Neural crest cell (in vitro differentiated cells): ENCODE data around the gene ARID3A. TPM values are rescaled to one million over a fixed set of nuclear protein-coding genes. Genes with fewer than 3 reads are reported as not detected.
A peak's percentile ranks its signal among the peaks of the same experiment; 100 is the strongest.

Source experiments
- DNase-seq: peaks from one replicate; pipeline ENCODE4 v3.0.0; 2021; ENCODE audit warnings: low read depth, mixed read lengths, low spot score
- H3K27ac Mint-ChIP-seq: one replicate; pipeline ENCODE4 v1.8.0; 2021; ENCODE audit warnings: mild to moderate bottlenecking, mixed read lengths; ENCODE audit not compliant: unreplicated experiment
- H3K27me3 Mint-ChIP-seq: 2 replicates; pipeline ENCODE4 v1.8.0; 2021; ENCODE audit warnings: low read depth, mild to moderate bottlenecking, mixed read lengths
- H3K36me3 Mint-ChIP-seq: 2 replicates; pipeline ENCODE4 v1.8.0; 2021; ENCODE audit warnings: low read depth, mild to moderate bottlenecking, mixed read lengths
- H3K4me1 Mint-ChIP-seq: 2 replicates; pipeline ENCODE4 v1.8.0; 2021; ENCODE audit warnings: mixed read lengths
- H3K4me3 Mint-ChIP-seq: one replicate; pipeline ENCODE4 v1.8.0; 2021; ENCODE audit warnings: mild to moderate bottlenecking, mixed read lengths
- H3K9me3 Mint-ChIP-seq: 2 replicates; pipeline ENCODE4 v1.8.0; 2021; ENCODE audit warnings: mixed read lengths
- total RNA-seq: library from RNA; stranded (reverse); gene quantifications from 2 replicates; pipeline ENCODE4 v1.2.1, GENCODE V29; 2021
- TF ChIP-seq, protein P1 (sequence below): fragments of 200-600 bp; sonication (generic); conservative IDR thresholded peaks from 2 replicates; pipeline ENCODE4 v1.5.0; 2021; ENCODE audit warnings: antibody characterized with exemption, mild to moderate bottlenecking

ARID3A gene
- total RNA-seq, 1 donor from 2014 or later, result 48.4 TPM

DNA sequence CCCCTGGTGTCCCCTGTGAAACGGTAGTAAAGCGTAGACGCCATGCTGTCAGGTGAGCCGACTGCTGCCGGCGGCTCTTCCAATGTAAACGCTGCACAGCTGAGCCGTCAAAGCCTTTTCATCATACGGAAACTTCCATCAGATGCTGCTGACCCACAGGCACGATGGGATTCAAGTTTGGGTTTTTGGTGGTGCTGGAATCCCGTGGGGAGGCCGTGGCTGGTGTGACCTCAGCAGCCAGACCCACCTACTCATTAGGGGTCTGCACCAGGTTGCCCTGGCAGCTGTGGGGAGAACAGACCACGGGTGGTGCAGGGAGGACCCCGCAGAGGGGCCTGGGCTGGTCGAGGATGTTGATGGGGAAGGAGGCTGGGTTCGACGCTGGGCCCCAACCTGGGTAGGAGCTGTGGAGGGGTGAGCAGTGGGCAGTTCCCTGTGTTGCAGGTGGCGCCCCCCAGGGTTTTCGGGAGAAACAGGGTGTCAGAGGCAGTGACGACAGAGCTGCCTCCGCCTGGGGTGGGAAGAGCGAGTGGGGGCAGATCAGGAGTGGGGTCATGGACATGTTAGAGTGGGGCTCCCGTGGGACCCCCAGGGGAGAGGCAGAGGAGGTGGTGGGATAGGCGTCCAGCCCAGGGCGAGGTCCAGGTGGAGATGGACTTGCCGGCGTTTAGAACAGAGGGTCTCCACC is 81.0 kb downstream of the ARID3A start:
- H3K36me3 Mint-ChIP-seq, result peaks cover 7% of the 10 kb centered on the region
- peaks cover 19% of the 10 kb centered on the region for H3K27me3 Mint-ChIP-seq
- DNase-seq, result no peak
- no peaks in the 10 kb centered on the region for H3K9me3 Mint-ChIP-seq
- peak overlapping the region; percentile 15 for H3K4me3 Mint-ChIP-seq
- H3K27ac Mint-ChIP-seq, result no peak overlapping the region
- no peaks in the 10 kb centered on the region for H3K4me1 Mint-ChIP-seq
- TF ChIP-seq, protein P1, sequence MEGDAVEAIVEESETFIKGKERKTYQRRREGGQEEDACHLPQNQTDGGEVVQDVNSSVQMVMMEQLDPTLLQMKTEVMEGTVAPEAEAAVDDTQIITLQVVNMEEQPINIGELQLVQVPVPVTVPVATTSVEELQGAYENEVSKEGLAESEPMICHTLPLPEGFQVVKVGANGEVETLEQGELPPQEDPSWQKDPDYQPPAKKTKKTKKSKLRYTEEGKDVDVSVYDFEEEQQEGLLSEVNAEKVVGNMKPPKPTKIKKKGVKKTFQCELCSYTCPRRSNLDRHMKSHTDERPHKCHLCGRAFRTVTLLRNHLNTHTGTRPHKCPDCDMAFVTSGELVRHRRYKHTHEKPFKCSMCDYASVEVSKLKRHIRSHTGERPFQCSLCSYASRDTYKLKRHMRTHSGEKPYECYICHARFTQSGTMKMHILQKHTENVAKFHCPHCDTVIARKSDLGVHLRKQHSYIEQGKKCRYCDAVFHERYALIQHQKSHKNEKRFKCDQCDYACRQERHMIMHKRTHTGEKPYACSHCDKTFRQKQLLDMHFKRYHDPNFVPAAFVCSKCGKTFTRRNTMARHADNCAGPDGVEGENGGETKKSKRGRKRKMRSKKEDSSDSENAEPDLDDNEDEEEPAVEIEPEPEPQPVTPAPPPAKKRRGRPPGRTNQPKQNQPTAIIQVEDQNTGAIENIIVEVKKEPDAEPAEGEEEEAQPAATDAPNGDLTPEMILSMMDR, result no peak

DNA sequence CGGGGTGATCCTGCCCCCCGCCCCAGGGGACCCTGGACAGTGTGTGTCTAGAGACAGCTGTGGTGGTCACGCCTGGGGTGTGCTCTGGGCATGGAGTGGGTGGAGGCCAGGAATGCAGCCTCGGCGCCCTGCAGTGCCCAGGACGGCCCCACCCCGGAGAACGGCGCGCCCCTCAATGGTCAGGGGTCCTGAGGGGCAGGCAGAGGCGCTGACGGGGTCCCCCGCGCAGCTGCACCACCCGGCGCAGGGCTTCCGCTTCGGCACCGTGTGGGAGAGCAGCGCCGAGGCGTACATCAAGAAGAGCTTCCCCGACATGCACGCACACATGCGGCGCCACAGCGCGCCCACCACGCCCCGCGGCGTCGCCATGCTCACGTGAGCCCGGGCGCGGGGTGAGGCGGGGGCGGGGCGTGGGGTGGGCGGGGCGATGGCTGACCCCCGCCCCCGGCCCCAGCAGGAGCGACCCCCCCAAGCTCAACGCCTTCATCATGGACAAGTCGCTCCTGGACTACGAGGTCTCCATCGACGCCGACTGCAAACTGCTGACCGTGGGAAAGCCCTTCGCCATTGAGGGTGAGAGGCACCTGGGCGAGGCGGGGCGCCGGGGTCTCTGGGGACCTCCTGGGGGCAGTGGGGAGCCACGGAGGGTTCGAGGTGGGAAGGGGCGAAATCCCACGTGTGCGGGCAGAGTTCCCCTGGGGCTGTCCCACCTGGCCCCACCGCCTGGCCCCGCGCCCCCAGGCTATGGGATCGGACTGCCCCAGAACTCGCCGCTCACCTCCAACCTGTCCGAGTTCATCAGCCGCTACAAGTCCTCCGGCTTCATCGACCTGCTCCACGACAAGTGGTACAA is 81.8 kb downstream of the ARID3A start:
- Mint-ChIP-seq H3K27ac (no peak overlapping the region), H3K9me3 (no peaks in the 10 kb centered on the region), H3K36me3 (peaks cover 5% of the 10 kb centered on the region), H3K4me1 (no peaks in the 10 kb centered on the region), H3K27me3 (peaks cover 11% of the 10 kb centered on the region), H3K4me3 (no peak overlapping the region)
- TF ChIP-seq, protein P1, result no peak
- DNase-seq, result no peak

DNA sequence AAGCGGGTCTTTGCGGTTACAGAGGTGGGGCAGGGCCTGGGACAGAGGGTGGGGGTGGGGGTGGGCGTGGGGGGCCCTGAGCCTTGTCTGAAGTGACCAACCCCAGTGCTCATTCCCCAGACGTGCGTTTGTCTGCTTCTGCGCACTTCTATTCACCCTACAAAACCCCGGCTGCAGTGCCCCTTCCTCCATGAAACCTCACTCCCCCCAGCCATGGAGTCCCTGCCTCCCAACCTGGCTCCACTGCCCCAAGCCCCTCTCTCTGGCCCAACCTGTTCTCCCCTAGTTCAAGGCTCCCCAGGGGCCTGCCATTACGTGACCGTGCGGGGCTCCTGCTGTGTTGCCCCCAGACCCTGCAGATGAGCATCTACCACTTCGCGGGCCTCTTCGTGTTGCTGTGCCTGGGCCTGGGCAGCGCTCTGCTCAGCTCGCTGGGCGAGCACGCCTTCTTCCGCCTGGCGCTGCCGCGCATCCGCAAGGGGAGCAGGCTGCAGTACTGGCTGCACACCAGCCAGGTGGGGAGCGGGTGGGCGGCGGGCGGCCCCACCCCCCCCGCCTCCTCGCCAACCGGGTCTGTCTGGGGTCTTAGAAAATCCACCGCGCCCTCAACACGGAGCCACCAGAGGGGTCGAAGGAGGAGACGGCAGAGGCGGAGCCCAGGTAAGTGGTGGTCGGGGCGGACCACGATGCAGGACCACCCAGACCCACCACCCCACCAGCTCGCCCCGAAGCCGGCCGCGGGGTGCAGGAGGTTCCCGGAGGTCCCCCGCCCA is 82.6 kb downstream of the ARID3A start:
- peaks cover 3% of the 10 kb centered on the region for H3K36me3 Mint-ChIP-seq
- no peaks in the 10 kb centered on the region for H3K4me1 Mint-ChIP-seq
- TF ChIP-seq, protein P1, result no peak
- H3K4me3 Mint-ChIP-seq, result no peak overlapping the region
- no peaks in the 10 kb centered on the region for H3K9me3 Mint-ChIP-seq
- DNase-seq, result no peak
- H3K27me3 Mint-ChIP-seq, result peaks cover 9% of the 10 kb centered on the region
- no peak overlapping the region for H3K27ac Mint-ChIP-seq

DNA sequence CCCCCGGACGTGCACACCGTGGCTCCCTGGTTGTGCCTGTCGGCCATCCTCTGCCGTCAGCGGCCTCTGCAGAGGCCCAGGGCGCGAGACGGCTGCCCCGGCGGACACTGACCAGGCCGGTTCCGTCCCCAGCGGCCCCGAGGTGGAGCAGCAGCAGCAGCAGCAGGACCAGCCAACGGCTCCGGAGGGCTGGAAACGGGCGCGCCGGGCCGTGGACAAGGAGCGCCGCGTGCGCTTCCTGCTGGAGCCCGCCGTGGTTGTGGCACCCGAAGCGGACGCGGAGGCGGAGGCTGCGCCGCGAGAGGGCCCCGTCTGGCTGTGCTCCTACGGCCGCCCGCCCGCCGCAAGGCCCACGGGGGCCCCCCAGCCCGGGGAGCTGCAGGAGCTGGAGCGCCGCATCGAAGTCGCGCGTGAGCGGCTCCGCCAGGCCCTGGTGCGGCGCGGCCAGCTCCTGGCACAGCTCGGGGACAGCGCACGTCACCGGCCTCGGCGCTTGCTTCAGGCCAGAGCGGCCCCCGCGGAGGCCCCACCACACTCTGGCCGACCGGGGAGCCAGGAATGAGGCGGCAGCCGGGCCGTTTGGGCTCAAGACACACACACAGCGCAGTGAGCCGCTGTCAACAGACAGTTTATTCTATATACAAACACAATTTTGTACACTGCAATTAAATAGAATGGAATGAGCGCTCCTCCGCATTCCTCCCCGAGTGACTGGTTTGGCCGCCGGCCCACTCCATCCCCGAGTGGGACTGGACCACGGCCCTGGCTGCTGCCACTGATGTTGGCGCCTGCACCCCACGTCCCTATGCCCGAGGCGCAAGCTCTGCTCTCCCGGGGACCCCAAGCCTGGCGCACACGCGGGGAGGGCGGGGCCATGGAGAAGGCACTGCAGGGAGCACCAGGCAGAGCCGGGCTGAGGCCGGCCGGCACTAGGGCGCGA is 83.5 kb downstream of the ARID3A start:
- DNase-seq, result no peak
- no peaks in the 10 kb centered on the region for H3K9me3 Mint-ChIP-seq
- H3K4me1 Mint-ChIP-seq, result no peaks in the 10 kb centered on the region
- H3K4me3 Mint-ChIP-seq, result no peak overlapping the region
- TF ChIP-seq, protein P1, result no peak
- peaks cover 3% of the 10 kb centered on the region for H3K36me3 Mint-ChIP-seq
- H3K27me3 Mint-ChIP-seq, result peaks cover 5% of the 10 kb centered on the region
- no peak overlapping the region for H3K27ac Mint-ChIP-seq
